Camera-type eye (tissue), 1 donor: ENCODE data around the gene RSAD1. TPM values are rescaled to one million over a fixed set of nuclear protein-coding genes. Genes with fewer than 3 reads are reported as not detected.

Experiments
- total RNA-seq: library from RNA; depleted of rRNA; stranded (reverse); fragments of >200 nt; gene quantifications from one replicate; pipeline ENCODE4 v1.2.3, GENCODE V29; 2014

Gene RSAD1
- total RNA-seq, result 30.0 TPM

GRCh38 chr17:50478391-50479381 lies at the start of gene RSAD1:
TSS of gene RSAD1 (plus strand) at chr17:50478860. CDS start at chr17:50478885, 25 bp downstream.

DNA sequence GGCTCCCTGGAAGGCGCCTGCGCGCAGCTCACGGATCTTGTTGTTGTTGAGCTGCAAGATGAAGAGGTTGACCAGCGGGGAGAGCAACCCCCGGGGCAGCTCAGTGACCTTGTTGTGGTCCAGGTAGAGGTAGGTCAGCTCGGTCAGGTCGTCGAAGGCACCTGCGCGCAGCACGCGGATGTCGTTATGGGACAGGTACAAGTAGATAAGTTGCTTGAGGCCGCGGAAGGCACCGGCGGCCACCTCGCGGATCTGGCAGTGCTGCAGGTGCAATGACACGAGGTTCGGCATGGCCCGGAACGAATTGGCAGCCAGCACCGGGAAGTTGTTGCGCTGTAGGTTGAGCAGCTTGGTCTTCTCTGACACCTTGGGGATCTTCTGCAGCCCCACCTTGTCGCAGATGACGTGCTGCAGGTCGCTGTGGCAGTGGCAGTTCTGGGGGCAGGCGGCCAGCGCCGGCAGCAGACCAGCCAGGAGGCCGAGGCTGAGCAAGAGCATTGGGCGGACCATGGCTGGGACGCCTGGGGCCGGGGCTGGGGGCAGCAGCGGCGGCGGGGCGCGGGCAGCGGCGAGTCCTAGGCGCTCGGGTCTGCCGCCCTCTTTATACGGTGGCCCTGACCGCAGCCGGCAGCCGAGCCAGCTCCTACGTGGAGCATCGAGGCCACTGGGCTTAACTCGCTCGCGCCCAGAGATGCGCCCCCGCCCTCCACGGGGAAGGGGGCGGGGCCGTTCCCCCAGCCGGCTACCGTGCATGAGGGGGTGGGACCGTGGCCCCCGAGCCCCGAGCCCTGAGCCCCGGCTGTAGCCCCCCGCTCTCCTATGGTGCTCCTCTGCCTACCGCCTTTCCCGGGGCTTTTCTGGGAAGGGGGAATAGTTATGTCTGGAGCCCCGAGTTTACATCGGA lies 10.1 kb upstream of the RSAD1 start, which contains the start of gene CHAD:
CHAD (minus strand) TSS at position 577 of the 904 bp plus-strand sequence; CDS start at position 510, 67 bp downstream.

DNA sequence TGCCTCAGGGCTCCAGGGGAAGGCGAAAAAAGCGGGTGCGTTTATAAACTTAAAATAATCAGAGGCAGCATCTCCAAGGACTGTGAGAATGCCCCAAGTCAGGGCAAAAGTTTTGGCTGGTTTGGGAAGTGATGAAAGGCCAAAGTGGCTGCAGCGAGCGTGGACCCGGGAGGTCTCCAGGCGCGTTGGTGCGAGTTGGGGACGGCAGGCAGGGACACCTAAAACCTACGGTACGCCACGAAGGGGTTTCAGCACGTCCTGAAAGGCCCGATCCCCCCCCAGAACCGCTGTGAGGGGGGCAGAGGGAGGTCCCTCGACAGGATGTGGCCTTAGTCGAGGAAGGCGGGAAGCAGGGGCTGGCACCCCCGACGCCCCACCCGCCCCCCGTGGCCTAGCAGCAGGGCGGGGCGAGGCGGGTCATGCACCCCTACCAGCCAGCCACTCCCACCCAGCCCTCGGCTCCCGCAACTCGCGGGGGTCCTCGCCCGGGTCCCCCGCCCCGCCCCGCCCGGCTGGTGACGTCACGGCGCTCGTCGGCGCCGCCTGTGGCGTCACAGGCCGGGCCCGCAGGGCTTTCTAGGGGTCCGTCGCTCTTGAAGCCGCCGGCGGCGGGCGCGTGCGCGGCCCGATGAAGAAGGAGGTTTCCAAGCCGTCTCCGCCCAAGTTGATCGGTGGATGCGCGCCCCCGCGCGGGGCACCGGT lies 29.4 kb downstream of the RSAD1 start, which contains the start of gene MYCBPAP:
MYCBPAP (plus strand) TSS at position 569 of the 702 bp plus-strand sequence. CDS start 236 bp downstream, outside the sequence.

GRCh38 chr17:50532452-50533024 lies 53.9 kb downstream of the RSAD1 start, which contains the start of gene EPN3:
TSS of gene EPN3 (plus strand) at chr17:50532735. CDS start at chr17:50536557, 3,822 bp downstream.

Other genes starting within 250 kb of the RSAD1 start
- 0.16 TPM for gene TMEM92, start 204.4 kb upstream of the RSAD1 start, total RNA-seq
- gene XYLT2, start 132.7 kb upstream of the RSAD1 start, total RNA-seq, result 24.4 TPM
- 39.5 TPM for gene MRPL27, start 105.7 kb upstream of the RSAD1 start, total RNA-seq
- 4.3 TPM for gene EME1, start 105.6 kb upstream of the RSAD1 start, total RNA-seq
- 45.7 TPM for gene LRRC59, start 81.3 kb upstream of the RSAD1 start, total RNA-seq
- gene ACSF2, start 52.6 kb upstream of the RSAD1 start, total RNA-seq, result 14.0 TPM
- gene CHAD, start 10.0 kb upstream of the RSAD1 start, total RNA-seq, result 1.4 TPM
- 0.88 TPM for gene MYCBPAP, start 29.6 kb downstream of the RSAD1 start, total RNA-seq
- 0.82 TPM for gene EPN3, start 53.9 kb downstream of the RSAD1 start, total RNA-seq
- gene SPATA20, start 68.3 kb downstream of the RSAD1 start, total RNA-seq, result 41.8 TPM
- gene CACNA1G, start 81.9 kb downstream of the RSAD1 start, total RNA-seq, result 23.5 TPM
- gene ABCC3, start 156.0 kb downstream of the RSAD1 start, total RNA-seq, result 2.6 TPM
- 30.3 TPM for gene ANKRD40, start 229.1 kb downstream of the RSAD1 start, total RNA-seq
- gene LUC7L3, start 240.7 kb downstream of the RSAD1 start, total RNA-seq, result 217 TPM